Suppressor macrophage treated with lipopolysaccharide for 1 hour (primary cell): Measurements from ENCODE around the gene RGMA.

Source experiments
- DNase-seq, 3 donors: peaks; one replicate each; pipeline ENCODE4 v3.0.0-alpha.2; 2020 to 2022

The RGMA gene

GRCh38 chr15:93005133-93005532, 83.9 kb downstream of the RGMA start:
- no peak for DNase-seq

GRCh38 chr15:93001881-93002280, 87.1 kb downstream of the RGMA start:
- DNase-seq = no peak

GRCh38 chr15:93001156-93001555, 87.9 kb downstream of the RGMA start:
- no peak for DNase-seq

GRCh38 chr15:92997821-92998220, 91.2 kb downstream of the RGMA start:
- no peak for DNase-seq

GRCh38 chr15:92992720-92993119, 96.3 kb downstream of the RGMA start:
- DNase-seq = no peak

GRCh38 chr15:92990031-92990430, 99.0 kb downstream of the RGMA start:
- no peak for DNase-seq

GRCh38 chr15:92989470-92989869, 99.5 kb downstream of the RGMA start:
- DNase-seq = peak; percentile 10 to 32 (median 24)
